ENCODE measurements around the gene FBXL7.

DNA sequence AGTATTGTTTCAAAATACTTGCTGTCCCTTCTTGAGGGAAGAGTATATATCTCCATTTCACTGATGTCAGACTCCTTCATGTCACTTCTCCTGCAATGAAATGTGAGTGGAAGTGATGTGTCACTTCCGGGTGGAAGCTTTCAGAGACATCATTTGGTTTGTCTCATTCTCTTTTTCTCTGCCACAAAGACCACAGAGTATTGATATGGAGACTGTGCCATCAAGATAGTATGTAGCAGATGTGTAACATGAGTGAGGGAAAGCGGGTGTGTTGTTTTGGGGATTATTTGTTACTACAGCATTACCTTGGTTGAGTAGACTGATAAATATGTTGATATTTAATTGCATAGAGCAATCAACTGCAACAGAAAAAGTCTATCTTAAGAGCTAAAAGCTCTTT lies 169.8 kb downstream of the FBXL7 start:
- TF ChIP-seq, protein P1, sequence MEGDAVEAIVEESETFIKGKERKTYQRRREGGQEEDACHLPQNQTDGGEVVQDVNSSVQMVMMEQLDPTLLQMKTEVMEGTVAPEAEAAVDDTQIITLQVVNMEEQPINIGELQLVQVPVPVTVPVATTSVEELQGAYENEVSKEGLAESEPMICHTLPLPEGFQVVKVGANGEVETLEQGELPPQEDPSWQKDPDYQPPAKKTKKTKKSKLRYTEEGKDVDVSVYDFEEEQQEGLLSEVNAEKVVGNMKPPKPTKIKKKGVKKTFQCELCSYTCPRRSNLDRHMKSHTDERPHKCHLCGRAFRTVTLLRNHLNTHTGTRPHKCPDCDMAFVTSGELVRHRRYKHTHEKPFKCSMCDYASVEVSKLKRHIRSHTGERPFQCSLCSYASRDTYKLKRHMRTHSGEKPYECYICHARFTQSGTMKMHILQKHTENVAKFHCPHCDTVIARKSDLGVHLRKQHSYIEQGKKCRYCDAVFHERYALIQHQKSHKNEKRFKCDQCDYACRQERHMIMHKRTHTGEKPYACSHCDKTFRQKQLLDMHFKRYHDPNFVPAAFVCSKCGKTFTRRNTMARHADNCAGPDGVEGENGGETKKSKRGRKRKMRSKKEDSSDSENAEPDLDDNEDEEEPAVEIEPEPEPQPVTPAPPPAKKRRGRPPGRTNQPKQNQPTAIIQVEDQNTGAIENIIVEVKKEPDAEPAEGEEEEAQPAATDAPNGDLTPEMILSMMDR (IDR thresholded peaks at IDR 0.05; ENCODE audit: low read length), result no peak
- no peak for TF ChIP-seq EZH2 (IDR thresholded peaks at IDR 0.05; ENCODE audit: borderline replicate concordance, low read length)
